Activated naive CD4-positive, alpha-beta T cell (primary cell): ENCODE measurements around the gene HTRA1.

Experiments
- DNase-seq, 4 experiments: peaks; one replicate each; lab custom pipeline; 2025; lab: John Stamatoyannopoulos, UW

The HTRA1 gene

GRCh38 chr10:122474131-122474818, 12.9 kb downstream of the HTRA1 start:
- no peak for DNase-seq

GRCh38 chr10:122475100-122475499, 13.7 kb downstream of the HTRA1 start:
- no peak for DNase-seq

- DNase-seq, result no peak
Measured at GRCh38 chr10:122475591-122476332, 14.4 kb downstream of the HTRA1 start.

GRCh38 chr10:122476333-122476695, 15.0 kb downstream of the HTRA1 start:
- DNase-seq, result no peak

- no peak for DNase-seq
Measured at GRCh38 chr10:122477436-122477835, 16.1 kb downstream of the HTRA1 start.

GRCh38 chr10:122478971-122479370, 17.6 kb downstream of the HTRA1 start:
- no peak for DNase-seq

GRCh38 chr10:122480146-122480833, 18.9 kb downstream of the HTRA1 start:
- DNase-seq, result no peak

- DNase-seq, result no peak
Measured at GRCh38 chr10:122481296-122482056, 20.1 kb downstream of the HTRA1 start.

GRCh38 chr10:122484276-122485060, 23.1 kb downstream of the HTRA1 start:
- no peak for DNase-seq

- DNase-seq, result no peak
Measured at GRCh38 chr10:122485670-122486069, 24.3 kb downstream of the HTRA1 start.

GRCh38 chr10:122486406-122487080, 25.2 kb downstream of the HTRA1 start:
- DNase-seq, result no peak

GRCh38 chr10:122487174-122487765, 25.9 kb downstream of the HTRA1 start:
- no peak for DNase-seq

- DNase-seq, result no peak
Measured at GRCh38 chr10:122490268-122490667, 28.9 kb downstream of the HTRA1 start.

- DNase-seq, result no peak
Measured at GRCh38 chr10:122490786-122491680, 29.7 kb downstream of the HTRA1 start.

GRCh38 chr10:122492006-122492405, 30.7 kb downstream of the HTRA1 start:
- DNase-seq, result no peak

GRCh38 chr10:122492999-122493481, 31.7 kb downstream of the HTRA1 start:
- DNase-seq, result no peak

GRCh38 chr10:122493761-122494160, 32.4 kb downstream of the HTRA1 start:
- DNase-seq, result no peak

GRCh38 chr10:122494173-122494820, 32.9 kb downstream of the HTRA1 start:
- DNase-seq, result no peak

GRCh38 chr10:122494833-122495232, 33.5 kb downstream of the HTRA1 start:
- no peak for DNase-seq
